NB4 (cell line): ENCODE measurements around the gene R3HDM1.

Experiments
- DNase-seq: peaks from one replicate; pipeline ENCODE4 v3.0.0; 2010; ENCODE audit warnings: low read depth
- H3K4me3 ChIP-seq: one replicate; pipeline ENCODE4 v1.5.1; 2011; ENCODE audit warnings: mild to moderate bottlenecking, low read depth, low read length, moderate library complexity
- CTCF ChIP-seq: IDR thresholded peaks from one replicate; pipeline ENCODE4 v1.5.1; 2012; ENCODE audit warnings: low read depth, low read length
- MAX ChIP-seq: IDR thresholded peaks from 2 replicates; pipeline ENCODE4 v1.6.1; 2011; ENCODE audit warnings: low read depth, low read length
- MYC ChIP-seq: IDR thresholded peaks from 2 replicates; pipeline ENCODE4 v1.6.1; 2011; ENCODE audit warnings: low read depth, low read length
- POLR2A ChIP-seq: IDR thresholded peaks from 2 replicates; pipeline ENCODE4 v1.6.1; 2011; ENCODE audit warnings: mild to moderate bottlenecking; ENCODE audit not compliant: insufficient read length; ENCODE audit errors: extremely low read depth

R3HDM1 gene

GRCh38 chr2:135581282-135581681 is 50.0 kb downstream of the R3HDM1 start:
- TF ChIP-seq CTCF (no peak), POLR2A (no peak)
- no peak for DNase-seq
- no peak overlapping the region for H3K4me3 ChIP-seq

GRCh38 chr2:135582383-135582782 is 51.1 kb downstream of the R3HDM1 start:
- no peak for TF ChIP-seq POLR2A
- TF ChIP-seq CTCF: no peak
- no peak for TF ChIP-seq MAX
- TF ChIP-seq MYC: no peak
- no peak overlapping the region for H3K4me3 ChIP-seq
- DNase-seq: no peak

GRCh38 chr2:135585586-135585985 is 54.3 kb downstream of the R3HDM1 start:
- TF ChIP-seq POLR2A: no peak
- TF ChIP-seq MAX: no peak
- TF ChIP-seq MYC: no peak
- no peak for TF ChIP-seq CTCF
- H3K4me3 ChIP-seq: no peak overlapping the region
- peak; percentile 23 for DNase-seq

GRCh38 chr2:135586148-135586547 is 54.9 kb downstream of the R3HDM1 start:
- no peak overlapping the region for H3K4me3 ChIP-seq
- no peak for DNase-seq
- no peak for TF ChIP-seq MYC
- TF ChIP-seq POLR2A: no peak
- no peak for TF ChIP-seq MAX
- no peak for TF ChIP-seq CTCF

GRCh38 chr2:135587958-135588357 is 56.7 kb downstream of the R3HDM1 start:
- no peak overlapping the region for H3K4me3 ChIP-seq
- DNase-seq: no peak
- TF ChIP-seq MAX (no peak), CTCF (no peak), MYC (no peak), POLR2A (no peak)

GRCh38 chr2:135590619-135591260 is 59.5 kb downstream of the R3HDM1 start:
- TF ChIP-seq CTCF (no peak), MYC (no peak), POLR2A (no peak), MAX (no peak)
- DNase-seq: no peak

More at GRCh38 chr2:135590619-135591260, 59.5 kb downstream of the R3HDM1 start:
- H3K4me3 ChIP-seq: no peak overlapping the region
